ENCODE data around the gene OPN5. TPM values are rescaled to one million over a fixed set of nuclear protein-coding genes. Genes with fewer than 3 reads are reported as not detected.
"Not testable (repeated sequence)": the region's sequence is repeated elsewhere in the genome, so short reads cannot be mapped to it uniquely, and the experiment has no call there.

The OPN5 gene
- total RNA-seq, 1 experiment from 2014 or later, result not detected

GRCh38 chr6:47740714-47741113 lies 41.1 kb upstream of the OPN5 start:
- no peaks in the 10 kb centered on the region for H3K27me3 ChIP-seq (ENCODE audit: low read length)
- H3K27ac ChIP-seq (ENCODE audit: low read length), result peak overlapping the region; percentile 96
- no peak overlapping the region for H2AFZ ChIP-seq (ENCODE audit: low read length)
- H4K20me1 ChIP-seq (ENCODE audit: low read length), result no peaks in the 10 kb centered on the region
- peak; percentile 61 for ATAC-seq
- no peaks in the 10 kb centered on the region for H3K9me3 ChIP-seq (ENCODE audit: low read length)
- peak; percentile 72 for DNase-seq
- peaks cover 56% of the 10 kb centered on the region for H3K4me1 ChIP-seq (ENCODE audit: insufficient read depth, low read length)
- peaks cover 5% of the 10 kb centered on the region for H3F3A ChIP-seq (ENCODE audit: low read length, unreplicated experiment)
- H3K4me3 ChIP-seq (ENCODE audit: low read length), result no peak overlapping the region
- ChIA-PET CTCF (no interaction called here), POLR2A (ENCODE audit: unreplicated experiment) (no interaction called here)
- H3K4me2 ChIP-seq (ENCODE audit: low read length), result peak overlapping the region; percentile 65; the same call in 1 of the 2 replicates
- TF ChIP-seq EZH2 (IDR thresholded peaks at IDR 0.05; ENCODE audit: low read length, unreplicated experiment), result no peak
- no peak for TF ChIP-seq CTCF (conservative IDR thresholded peaks at IDR 0.05; ENCODE audit: low read depth, low read length)
- no peak for TF ChIP-seq EZH2phosphoT487 (IDR thresholded peaks at IDR 0.05; ENCODE audit: borderline replicate concordance, low read length)
- H3K9ac ChIP-seq (ENCODE audit: low read length), result peak overlapping the region; percentile 72
- no peaks in the 10 kb centered on the region for H3K9me2 ChIP-seq (replicated peaks; ENCODE audit: low read length)
- no TSS peak for BruUV-seq (replicated peaks)
- no peaks in the 10 kb centered on the region for H3K79me2 ChIP-seq (ENCODE audit: low read length)
- intact Hi-C loops (cut with micrococcal nuclease), result loop anchor here (1.0 kb wide), 1 partner anchor 41 kb away; no protein-coding TSS in a partner anchor
- H3K36me3 ChIP-seq (ENCODE audit: low read depth, low read length), result no peaks in the 10 kb centered on the region

- Histone ChIP-seq H3K4me3 (ENCODE audit: low read length) (0 out of 2 replicates have a peak overlapping the region, but pooled peaks have one; percentile 15), H3K9me3 (ENCODE audit: low read length) (no peaks in the 10 kb centered on the region), H3K79me2 (ENCODE audit: low read length) (no peaks in the 10 kb centered on the region), H4K20me1 (ENCODE audit: low read length) (no peaks in the 10 kb centered on the region), H3K9ac (ENCODE audit: low read length) (peak overlapping the region; percentile 72), H3K27me3 (ENCODE audit: low read length) (no peaks in the 10 kb centered on the region), H3F3A (ENCODE audit: low read length, unreplicated experiment) (peaks cover 5% of the 10 kb centered on the region), H3K9me2 (replicated peaks; ENCODE audit: low read length) (no peaks in the 10 kb centered on the region), H2AFZ (ENCODE audit: low read length) (no peak overlapping the region), H3K4me2 (ENCODE audit: low read length) (peak overlapping the region; percentile 65), H3K27ac (ENCODE audit: low read length) (peak overlapping the region; percentile 96), H3K4me1 (ENCODE audit: insufficient read depth, low read length) (peaks cover 45% of the 10 kb centered on the region), H3K36me3 (ENCODE audit: low read depth, low read length) (no peaks in the 10 kb centered on the region)
- intact Hi-C loops (cut with micrococcal nuclease), result loop anchor here (1.0 kb wide), 1 partner anchor 39 kb away; no protein-coding TSS in a partner anchor
- DNase-seq (peak; percentile 97), ATAC-seq (peak; percentile 86)
- BruUV-seq (replicated peaks), result no TSS peak
- CTCF ChIA-PET, result no interaction called here
- TF ChIP-seq EZH2phosphoT487 (IDR thresholded peaks at IDR 0.05; ENCODE audit: borderline replicate concordance, low read length), result no peak
- TF ChIP-seq EZH2 (IDR thresholded peaks at IDR 0.05; ENCODE audit: low read length, unreplicated experiment), result no peak
- TF ChIP-seq CTCF (conservative IDR thresholded peaks at IDR 0.05; ENCODE audit: low read depth, low read length), result no peak
- POLR2A ChIA-PET (ENCODE audit: unreplicated experiment), result no interaction called here
Measured at GRCh38 chr6:47741807-47742206, 40.0 kb upstream of the OPN5 start.

- no peaks in the 10 kb centered on the region for H3K9me2 ChIP-seq (replicated peaks; ENCODE audit: low read length)
- H3K4me2 ChIP-seq (ENCODE audit: low read length), result no peak overlapping the region
- H3K36me3 ChIP-seq (ENCODE audit: low read depth, low read length), result no peaks in the 10 kb centered on the region
- ChIA-PET CTCF (no interaction called here), POLR2A (ENCODE audit: unreplicated experiment) (interaction anchor here (0.6 kb wide), 1 partner anchor 697 kb away, joined by 3 read pairs; no protein-coding TSS in a partner anchor)
- no TSS peak for BruUV-seq (replicated peaks)
- ATAC-seq (no peak), DNase-seq (peak; percentile 78)
- H3F3A ChIP-seq (ENCODE audit: low read length, unreplicated experiment), result peaks cover 5% of the 10 kb centered on the region
- no peaks in the 10 kb centered on the region for H3K79me2 ChIP-seq (ENCODE audit: low read length)
- H3K9ac ChIP-seq (ENCODE audit: low read length), result no peak overlapping the region
- intact Hi-C loops (cut with micrococcal nuclease), result no loop called here
- peaks cover 37% of the 10 kb centered on the region for H3K4me1 ChIP-seq (ENCODE audit: insufficient read depth, low read length)
- no peaks in the 10 kb centered on the region for H3K27me3 ChIP-seq (ENCODE audit: low read length)
- no peak overlapping the region for H3K4me3 ChIP-seq (ENCODE audit: low read length)
- no peak overlapping the region for H2AFZ ChIP-seq (ENCODE audit: low read length)
- no peak for TF ChIP-seq EZH2 (IDR thresholded peaks at IDR 0.05; ENCODE audit: low read length, unreplicated experiment)
- no peak for TF ChIP-seq EZH2phosphoT487 (IDR thresholded peaks at IDR 0.05; ENCODE audit: borderline replicate concordance, low read length)
- no peaks in the 10 kb centered on the region for H3K9me3 ChIP-seq (ENCODE audit: low read length)
- H4K20me1 ChIP-seq (ENCODE audit: low read length), result no peaks in the 10 kb centered on the region
- 0 out of 2 replicates have a peak overlapping the region, but pooled peaks have one; percentile 18 for H3K27ac ChIP-seq (ENCODE audit: low read length)
Measured at GRCh38 chr6:47743744-47744143, 38.1 kb upstream of the OPN5 start.

GRCh38 chr6:47745269-47745668 lies 36.6 kb upstream of the OPN5 start:
- H3K4me1 ChIP-seq (ENCODE audit: insufficient read depth, low read length), result peaks cover 36% of the 10 kb centered on the region
- ATAC-seq; H2AFZ ChIP-seq (ENCODE audit: low read length); H3K36me3 ChIP-seq (ENCODE audit: low read depth, low read length); DNase-seq; H3K9me3 ChIP-seq (ENCODE audit: low read length); H3F3A ChIP-seq (ENCODE audit: low read length, unreplicated experiment); CTCF ChIA-PET; H3K79me2 ChIP-seq (ENCODE audit: low read length); H3K4me3 ChIP-seq (ENCODE audit: low read length); intact Hi-C loops (cut with micrococcal nuclease); H3K27ac ChIP-seq (ENCODE audit: low read length); H3K9ac ChIP-seq (ENCODE audit: low read length); H3K4me2 ChIP-seq (ENCODE audit: low read length); H4K20me1 ChIP-seq (ENCODE audit: low read length); POLR2A ChIA-PET (ENCODE audit: unreplicated experiment); H3K27me3 ChIP-seq (ENCODE audit: low read length); H3K9me2 ChIP-seq (replicated peaks; ENCODE audit: low read length); BruUV-seq (replicated peaks): not testable (repeated sequence)

All from PC-3 (cell line).